HepG2 (cell line): ENCODE results near the gene TOM1L1. TPM values are rescaled to one million over a fixed set of nuclear protein-coding genes. Genes with fewer than 3 reads are reported as not detected.

Experiments
- ASH2L ChIP-seq: fragments of 300-600, 200-600 bp; sonication (generic); IDR thresholded peaks from 2 replicates; pipeline ENCODE4 v1.7.0; 2017; ENCODE audit warnings: low read depth, mild to moderate bottlenecking, moderate library complexity, mixed read lengths, low read length; ENCODE audit not compliant: insufficient read length
- CENPX ChIP-seq: sonication (generic); formaldehyde crosslinking; IDR thresholded peaks from 2 replicates; pipeline ENCODE4 v1.9.0; 2021; ENCODE audit warnings: mild to moderate bottlenecking, missing genetic modification reagents, moderate library complexity
- MYNN ChIP-seq: sonication (generic); formaldehyde crosslinking; IDR thresholded peaks from 2 replicates; pipeline ENCODE4 v1.4.0; 2020; ENCODE audit warnings: mild to moderate bottlenecking, low read depth, missing genetic modification reagents
- NFYB ChIP-seq: sonication (generic); formaldehyde crosslinking; IDR thresholded peaks from 2 replicates; pipeline ENCODE4 v1.4.0; 2020; ENCODE audit warnings: missing genetic modification reagents
- NR2C2 ChIP-seq: sonication (generic); formaldehyde crosslinking; IDR thresholded peaks from 2 replicates; pipeline ENCODE4 v1.4.0; 2020; ENCODE audit warnings: missing genetic modification reagents, mild to moderate bottlenecking, moderate library complexity, borderline replicate concordance
- POLR2AphosphoS2 ChIP-seq: IDR thresholded peaks from 2 replicates; pipeline ENCODE4 v1.6.1; 2011; ENCODE audit warnings: low read depth, low read length, improper control_type of control experiment
- REPIN1 ChIP-seq: sonication (generic); formaldehyde crosslinking; IDR thresholded peaks from 2 replicates; pipeline ENCODE4 v1.8.0; 2022; ENCODE audit warnings: missing genetic modification reagents, low read depth, mild to moderate bottlenecking, borderline replicate concordance
- TCF12 ChIP-seq, 2 experiments: fragments of 450-650 bp in 1 of 2; sonication (generic) in 1 of 2; formaldehyde crosslinking in 1 of 2; IDR thresholded peaks; 2 replicates each; pipeline versions ENCODE4 v1.6.1 to v1.8.0; 2017 to 2022; ENCODE audit warnings: antibody characterized with exemption in 1 of 2, mild to moderate bottlenecking in 1 of 2, missing genetic modification reagents in 1 of 2, moderate library complexity in 1 of 2
- ZIK1 ChIP-seq: sonication (generic); formaldehyde crosslinking; IDR thresholded peaks from 2 replicates; pipeline ENCODE4 v1.5.0; 2020; ENCODE audit warnings: mild to moderate bottlenecking, low read depth, missing genetic modification reagents, borderline replicate concordance
- ZNF331 ChIP-seq: sonication (generic); formaldehyde crosslinking; IDR thresholded peaks from 2 replicates; pipeline ENCODE4 v1.4.0; 2020; ENCODE audit warnings: missing genetic modification reagents
- ZNF451 ChIP-seq: sonication (generic); formaldehyde crosslinking; IDR thresholded peaks from 2 replicates; pipeline ENCODE4 v1.5.0; 2020; ENCODE audit warnings: mild to moderate bottlenecking, missing genetic modification reagents
- ZSCAN21 ChIP-seq: sonication (generic); formaldehyde crosslinking; IDR thresholded peaks from 2 replicates; pipeline ENCODE4 v1.8.0; 2022; ENCODE audit warnings: mild to moderate bottlenecking, missing genetic modification reagents, moderate library complexity, borderline replicate concordance
- ZSCAN25 ChIP-seq: sonication (generic); formaldehyde crosslinking; IDR thresholded peaks from 2 replicates; pipeline ENCODE4 v1.8.0; 2022; ENCODE audit warnings: mild to moderate bottlenecking, missing genetic modification reagents
- polyA plus RNA-seq, 8 experiments: library from polyadenylated mRNA; depleted of rRNA in 3 of 8; stranded (reverse) in 7 of 8; unstranded in 1 of 8; fragments of >200 nt; fragmentation: Illumina TruSeq in 4 of 8; extraction: Trizol in 4 of 8; gene quantifications; 2 replicates each; pipeline versions ENCODE4 v1.2.1 to v1.2.3, GENCODE V29; 2011 to 2016; ENCODE audit warnings: low read depth in 4 of 8, missing spikeins in 1 of 8, mixed read lengths in 1 of 8; ENCODE audit not compliant: insufficient read depth in 1 of 8
- total RNA-seq, 5 experiments: library from RNA; depleted of rRNA; stranded (reverse); fragments of >200 nt; fragmentation: Illumina TruSeq; extraction: Trizol; gene quantifications; 2 replicates each; pipeline ENCODE4 v1.2.3, GENCODE V29; 2016; ENCODE audit warnings: low read depth in 1 of 5
- TF ChIP-seq, protein P1 (sequence below): sonication (generic); formaldehyde crosslinking; IDR thresholded peaks from 2 replicates; pipeline ENCODE4 v1.4.0; 2020; ENCODE audit warnings: low read depth, mild to moderate bottlenecking, missing genetic modification reagents
- TF ChIP-seq, protein P2 (sequence below), 2 experiments: IDR thresholded peaks; 2 replicates each; pipeline ENCODE4 v1.6.1; 2011 to 2012; ENCODE audit warnings: low read length in 2 of 2, borderline replicate concordance in 1 of 2, low read depth in 1 of 2, mild to moderate bottlenecking in 1 of 2, moderate library complexity in 1 of 2
- TF ChIP-seq, protein P3 (sequence below): sonication (generic); formaldehyde crosslinking; IDR thresholded peaks from 2 replicates; pipeline ENCODE4 v1.9.0; 2021; ENCODE audit warnings: missing genetic modification reagents, borderline replicate concordance
- TF ChIP-seq, protein P4 (sequence below): sonication (generic); formaldehyde crosslinking; IDR thresholded peaks from 2 replicates; pipeline ENCODE4 v1.5.1; 2020; ENCODE audit warnings: mild to moderate bottlenecking, missing genetic modification reagents

TOM1L1 gene
- total and polyA plus RNA-seq, 2 of the 13 experiments (the other 11 are each of a cell fraction or from before 2014, with no cell fraction given): 45.3 to 51.3 TPM

DNA sequence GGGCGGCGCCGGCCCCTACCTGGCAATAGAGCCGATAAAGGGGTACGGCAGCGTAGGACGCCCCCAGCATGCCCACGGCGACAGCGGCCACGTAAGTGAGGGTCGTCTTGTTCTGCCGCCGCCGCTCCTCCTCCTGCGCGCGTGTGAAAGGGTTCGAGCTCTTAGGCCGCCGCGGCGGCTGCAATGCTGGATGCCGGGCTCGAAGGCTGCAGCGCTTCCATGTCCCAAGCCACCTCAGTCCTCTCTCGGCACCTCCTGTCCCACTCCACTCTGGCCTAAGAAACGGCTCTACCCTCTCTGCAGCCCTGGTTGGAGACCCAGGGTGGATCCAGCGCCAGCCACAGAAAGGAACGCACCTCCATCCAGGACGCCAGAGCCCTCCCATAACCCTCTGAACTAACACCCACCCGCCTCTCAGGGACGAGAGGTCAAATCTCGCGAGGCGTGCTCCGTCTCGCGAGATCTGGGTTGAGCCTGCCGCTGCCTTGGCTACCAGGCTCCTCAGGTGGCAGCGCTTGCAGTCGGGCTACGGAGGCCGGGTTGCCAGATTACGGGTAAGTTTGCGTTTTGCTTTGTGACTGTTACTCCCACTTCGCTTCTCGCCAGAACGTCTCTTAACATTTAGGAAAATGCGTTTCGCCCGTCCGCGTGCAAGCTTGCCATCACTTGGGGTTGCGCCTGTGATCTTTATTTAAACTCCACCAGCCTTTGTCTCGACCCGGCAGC lies 67.8 kb downstream of the TOM1L1 start, which contains the start of the genes COX11 and STXBP4 (continued):
- TF ChIP-seq, protein P1, sequence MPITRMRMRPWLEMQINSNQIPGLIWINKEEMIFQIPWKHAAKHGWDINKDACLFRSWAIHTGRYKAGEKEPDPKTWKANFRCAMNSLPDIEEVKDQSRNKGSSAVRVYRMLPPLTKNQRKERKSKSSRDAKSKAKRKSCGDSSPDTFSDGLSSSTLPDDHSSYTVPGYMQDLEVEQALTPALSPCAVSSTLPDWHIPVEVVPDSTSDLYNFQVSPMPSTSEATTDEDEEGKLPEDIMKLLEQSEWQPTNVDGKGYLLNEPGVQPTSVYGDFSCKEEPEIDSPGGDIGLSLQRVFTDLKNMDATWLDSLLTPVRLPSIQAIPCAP: no peak
- TF ChIP-seq, protein P2, sequence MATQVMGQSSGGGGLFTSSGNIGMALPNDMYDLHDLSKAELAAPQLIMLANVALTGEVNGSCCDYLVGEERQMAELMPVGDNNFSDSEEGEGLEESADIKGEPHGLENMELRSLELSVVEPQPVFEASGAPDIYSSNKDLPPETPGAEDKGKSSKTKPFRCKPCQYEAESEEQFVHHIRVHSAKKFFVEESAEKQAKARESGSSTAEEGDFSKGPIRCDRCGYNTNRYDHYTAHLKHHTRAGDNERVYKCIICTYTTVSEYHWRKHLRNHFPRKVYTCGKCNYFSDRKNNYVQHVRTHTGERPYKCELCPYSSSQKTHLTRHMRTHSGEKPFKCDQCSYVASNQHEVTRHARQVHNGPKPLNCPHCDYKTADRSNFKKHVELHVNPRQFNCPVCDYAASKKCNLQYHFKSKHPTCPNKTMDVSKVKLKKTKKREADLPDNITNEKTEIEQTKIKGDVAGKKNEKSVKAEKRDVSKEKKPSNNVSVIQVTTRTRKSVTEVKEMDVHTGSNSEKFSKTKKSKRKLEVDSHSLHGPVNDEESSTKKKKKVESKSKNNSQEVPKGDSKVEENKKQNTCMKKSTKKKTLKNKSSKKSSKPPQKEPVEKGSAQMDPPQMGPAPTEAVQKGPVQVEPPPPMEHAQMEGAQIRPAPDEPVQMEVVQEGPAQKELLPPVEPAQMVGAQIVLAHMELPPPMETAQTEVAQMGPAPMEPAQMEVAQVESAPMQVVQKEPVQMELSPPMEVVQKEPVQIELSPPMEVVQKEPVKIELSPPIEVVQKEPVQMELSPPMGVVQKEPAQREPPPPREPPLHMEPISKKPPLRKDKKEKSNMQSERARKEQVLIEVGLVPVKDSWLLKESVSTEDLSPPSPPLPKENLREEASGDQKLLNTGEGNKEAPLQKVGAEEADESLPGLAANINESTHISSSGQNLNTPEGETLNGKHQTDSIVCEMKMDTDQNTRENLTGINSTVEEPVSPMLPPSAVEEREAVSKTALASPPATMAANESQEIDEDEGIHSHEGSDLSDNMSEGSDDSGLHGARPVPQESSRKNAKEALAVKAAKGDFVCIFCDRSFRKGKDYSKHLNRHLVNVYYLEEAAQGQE (IDR thresholded peaks at IDR 0.05; ENCODE audit: borderline replicate concordance in 1 of 2, low read depth in 1 of 2, low read length in 2 of 2): no peak
- peak; percentile 56; the same call in 1 of the 2 replicates for TF ChIP-seq NFYB (CRISPR knock-in tag)
- TF ChIP-seq, protein P3, sequence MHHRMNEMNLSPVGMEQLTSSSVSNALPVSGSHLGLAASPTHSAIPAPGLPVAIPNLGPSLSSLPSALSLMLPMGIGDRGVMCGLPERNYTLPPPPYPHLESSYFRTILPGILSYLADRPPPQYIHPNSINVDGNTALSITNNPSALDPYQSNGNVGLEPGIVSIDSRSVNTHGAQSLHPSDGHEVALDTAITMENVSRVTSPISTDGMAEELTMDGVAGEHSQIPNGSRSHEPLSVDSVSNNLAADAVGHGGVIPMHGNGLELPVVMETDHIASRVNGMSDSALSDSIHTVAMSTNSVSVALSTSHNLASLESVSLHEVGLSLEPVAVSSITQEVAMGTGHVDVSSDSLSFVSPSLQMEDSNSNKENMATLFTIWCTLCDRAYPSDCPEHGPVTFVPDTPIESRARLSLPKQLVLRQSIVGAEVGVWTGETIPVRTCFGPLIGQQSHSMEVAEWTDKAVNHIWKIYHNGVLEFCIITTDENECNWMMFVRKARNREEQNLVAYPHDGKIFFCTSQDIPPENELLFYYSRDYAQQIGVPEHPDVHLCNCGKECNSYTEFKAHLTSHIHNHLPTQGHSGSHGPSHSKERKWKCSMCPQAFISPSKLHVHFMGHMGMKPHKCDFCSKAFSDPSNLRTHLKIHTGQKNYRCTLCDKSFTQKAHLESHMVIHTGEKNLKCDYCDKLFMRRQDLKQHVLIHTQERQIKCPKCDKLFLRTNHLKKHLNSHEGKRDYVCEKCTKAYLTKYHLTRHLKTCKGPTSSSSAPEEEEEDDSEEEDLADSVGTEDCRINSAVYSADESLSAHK (CRISPR knock-in tag): 0 out of 2 replicates have a peak, but pooled peaks have one; percentile 24
- TF ChIP-seq REPIN1 (CRISPR knock-in tag): peak; percentile 97
- TF ChIP-seq, protein P4, sequence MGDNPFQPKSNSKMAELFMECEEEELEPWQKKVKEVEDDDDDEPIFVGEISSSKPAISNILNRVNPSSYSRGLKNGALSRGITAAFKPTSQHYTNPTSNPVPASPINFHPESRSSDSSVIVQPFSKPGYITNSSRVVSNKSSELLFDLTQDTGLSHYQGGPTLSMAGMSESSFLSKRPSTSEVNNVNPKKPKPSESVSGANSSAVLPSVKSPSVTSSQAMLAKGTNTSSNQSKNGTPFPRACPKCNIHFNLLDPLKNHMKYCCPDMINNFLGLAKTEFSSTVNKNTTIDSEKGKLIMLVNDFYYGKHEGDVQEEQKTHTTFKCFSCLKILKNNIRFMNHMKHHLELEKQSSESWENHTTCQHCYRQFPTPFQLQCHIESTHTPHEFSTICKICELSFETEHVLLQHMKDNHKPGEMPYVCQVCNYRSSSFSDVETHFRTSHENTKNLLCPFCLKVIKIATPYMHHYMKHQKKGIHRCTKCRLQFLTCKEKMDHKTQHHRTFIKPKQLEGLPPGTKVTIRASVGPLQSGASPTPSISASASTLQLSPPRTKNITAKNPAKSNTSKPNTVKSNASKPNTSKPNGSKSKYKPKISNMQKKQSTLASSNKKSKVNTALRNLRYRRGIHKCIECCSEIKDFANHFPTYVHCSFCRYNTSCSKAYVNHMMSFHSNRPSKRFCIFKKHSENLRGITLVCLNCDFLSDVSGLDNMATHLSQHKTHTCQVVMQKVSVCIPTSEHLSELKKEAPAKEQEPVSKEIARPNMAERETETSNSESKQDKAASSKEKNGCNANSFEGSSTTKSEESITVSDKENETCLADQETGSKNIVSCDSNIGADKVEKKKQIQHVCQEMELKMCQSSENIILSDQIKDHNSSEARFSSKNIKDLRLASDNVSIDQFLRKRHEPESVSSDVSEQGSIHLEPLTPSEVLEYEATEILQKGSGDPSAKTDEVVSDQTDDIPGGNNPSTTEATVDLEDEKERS (CRISPR knock-in tag): peak; percentile 87
- TF ChIP-seq ZIK1 (CRISPR knock-in tag): peak; percentile 82
- peak; percentile 79 for TF ChIP-seq ZNF331 (CRISPR knock-in tag)
- peak; percentile 74 for TF ChIP-seq MYNN (CRISPR knock-in tag)
- TF ChIP-seq ZSCAN25 (CRISPR knock-in tag): peak; percentile 52
- peak; percentile 68; the same call in 1 of the 2 replicates for TF ChIP-seq NR2C2 (CRISPR knock-in tag)
- peak; percentile 85 for TF ChIP-seq ASH2L
- peak; percentile 15; the same call in 1 of the 2 replicates for TF ChIP-seq ZNF451
- no peak for TF ChIP-seq TCF12 (IDR thresholded peaks at IDR 0.05)
- TF ChIP-seq TCF12 (CRISPR knock-in tag; IDR thresholded peaks at IDR 0.05): peak; percentile 55; the same call in 1 of the 2 replicates
- TF ChIP-seq POLR2AphosphoS2: no peak
- no peak for TF ChIP-seq CENPX (CRISPR knock-in tag)
- peak; percentile 79; the same call in 1 of the 2 replicates for TF ChIP-seq ZSCAN21
